ENCODE measurements around the gene FOLR2.
"Not testable (repeated sequence)": the region's sequence is repeated elsewhere in the genome, so short reads cannot be mapped to it uniquely, and the experiment has no call there.

FOLR2 gene

DNA sequence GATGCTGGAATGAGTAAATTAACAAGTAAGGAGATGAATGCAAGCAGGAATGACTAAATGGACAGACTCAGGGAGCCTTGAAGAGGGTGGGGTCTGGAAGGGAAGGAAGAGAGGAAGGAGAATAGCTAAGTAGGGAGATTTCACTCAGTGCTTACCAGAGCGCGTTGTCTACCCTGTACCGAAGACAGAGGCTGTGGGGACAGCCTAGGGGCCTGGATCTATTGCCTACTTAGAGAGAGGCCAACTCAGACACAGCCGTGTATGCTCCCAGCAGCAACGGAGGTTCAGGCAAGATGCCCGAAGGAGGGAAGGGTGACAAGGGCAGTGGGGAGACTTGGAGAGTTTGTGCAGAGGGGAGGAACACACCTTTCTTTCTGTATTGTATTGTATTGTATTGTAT, at the start of gene FOLR2:
Gene FOLR2 (plus strand): TSS at position 157 of the 400 bp plus-strand sequence. CDS start 1,791 bp downstream, outside the sequence.
- no peak for DNase-seq

GRCh38 chr11:72169046-72169555, 47.5 kb upstream of the FOLR2 start:
- not testable (repeated sequence) for DNase-seq

DNA sequence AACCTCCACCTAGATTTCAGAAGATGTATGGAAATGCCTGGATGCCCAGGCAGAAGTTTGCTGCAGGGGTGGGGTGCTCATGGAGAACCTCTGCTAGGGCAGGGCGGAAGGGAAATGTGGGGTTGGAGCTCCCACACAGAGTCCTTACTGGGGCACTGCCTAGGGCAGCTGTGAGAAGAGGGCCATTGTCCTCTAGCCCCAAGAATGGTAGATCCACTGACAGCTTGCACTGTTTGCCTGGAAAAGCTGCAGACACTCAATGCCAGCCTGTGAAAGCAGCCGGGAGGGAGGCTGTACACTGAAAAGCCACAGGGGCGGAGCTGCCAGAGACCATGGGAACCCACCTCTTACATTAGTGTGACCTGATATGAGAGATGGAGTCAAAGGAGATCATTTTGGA, 46.8 kb upstream of the FOLR2 start:
- DNase-seq, result not testable (repeated sequence)

DNA sequence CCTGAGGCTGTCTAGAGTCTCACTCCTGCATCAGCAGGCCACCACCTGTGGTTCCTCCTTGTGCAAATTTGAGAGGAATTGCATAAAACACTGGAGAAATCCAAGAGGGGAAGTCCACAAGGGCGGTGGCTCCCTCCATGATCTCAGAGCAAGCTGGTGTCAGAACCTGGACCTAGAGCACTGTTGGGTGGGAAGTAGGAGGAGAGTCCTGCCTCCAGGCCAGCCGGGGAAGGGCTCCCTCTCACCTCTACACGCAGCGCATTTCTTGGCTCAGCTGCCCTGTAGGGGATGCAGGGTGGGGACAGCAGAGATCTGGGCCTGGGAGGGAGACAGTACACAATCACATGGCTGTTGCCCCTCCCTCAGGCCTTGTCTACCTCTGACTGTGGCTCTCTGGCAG, 44.6 kb upstream of the FOLR2 start:
- not testable (repeated sequence) for DNase-seq

- no peak for DNase-seq
Measured at GRCh38 chr11:72173291-72173690, 43.3 kb upstream of the FOLR2 start.

GRCh38 chr11:72174302-72175070, 42.1 kb upstream of the FOLR2 start:
- no peak for DNase-seq

DNA sequence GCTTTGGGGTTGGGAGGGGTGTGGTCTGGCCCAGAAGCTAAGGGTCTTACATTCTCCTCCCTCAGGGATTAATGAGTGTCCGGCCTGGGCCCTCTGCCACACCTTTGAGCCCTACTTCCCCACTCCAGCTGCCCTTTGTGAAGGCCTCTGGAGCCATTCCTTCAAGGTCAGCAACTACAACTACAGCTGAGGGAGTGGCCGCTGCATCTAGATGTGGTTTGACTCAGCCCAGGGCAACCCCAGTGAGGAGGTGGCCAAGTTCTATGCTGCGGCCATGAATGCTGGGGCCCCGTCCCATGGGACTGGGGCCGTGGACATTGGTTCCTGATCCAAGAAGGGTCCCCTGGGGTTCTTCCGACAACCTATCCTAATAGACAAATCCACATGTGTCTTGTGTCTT, 38.9 kb upstream of the FOLR2 start:
- DNase-seq, result no peak

GRCh38 chr11:72179049-72179803, 37.4 kb upstream of the FOLR2 start:
- DNase-seq, result no peak

DNA sequence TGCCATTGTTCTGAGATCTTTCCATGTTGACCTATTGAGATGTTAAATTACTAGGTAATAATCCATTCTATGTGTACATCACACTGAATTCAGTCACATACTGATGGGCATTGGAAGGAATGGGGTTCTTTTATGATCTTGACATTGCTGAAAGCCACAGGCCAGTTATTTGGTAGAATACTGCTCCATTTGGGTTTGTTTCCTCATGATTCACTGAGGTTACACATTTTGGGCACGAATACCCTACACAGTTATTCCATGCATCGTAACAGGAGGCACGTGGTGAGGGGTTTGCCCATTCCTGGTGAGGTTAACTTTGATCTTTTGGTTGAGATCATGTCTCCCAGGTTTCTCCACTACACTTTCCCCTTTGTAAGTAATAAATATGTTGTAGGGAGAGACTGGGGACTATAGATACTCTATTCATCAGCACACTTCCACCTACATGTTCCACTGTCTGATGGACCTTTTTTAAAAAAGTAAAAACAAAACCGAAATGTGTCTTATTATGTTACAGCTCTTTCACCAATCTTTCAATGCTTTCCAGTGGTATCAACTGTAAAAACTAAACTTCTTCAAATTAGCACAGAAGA, 36.7 kb upstream of the FOLR2 start:
- no peak for DNase-seq

DNA sequence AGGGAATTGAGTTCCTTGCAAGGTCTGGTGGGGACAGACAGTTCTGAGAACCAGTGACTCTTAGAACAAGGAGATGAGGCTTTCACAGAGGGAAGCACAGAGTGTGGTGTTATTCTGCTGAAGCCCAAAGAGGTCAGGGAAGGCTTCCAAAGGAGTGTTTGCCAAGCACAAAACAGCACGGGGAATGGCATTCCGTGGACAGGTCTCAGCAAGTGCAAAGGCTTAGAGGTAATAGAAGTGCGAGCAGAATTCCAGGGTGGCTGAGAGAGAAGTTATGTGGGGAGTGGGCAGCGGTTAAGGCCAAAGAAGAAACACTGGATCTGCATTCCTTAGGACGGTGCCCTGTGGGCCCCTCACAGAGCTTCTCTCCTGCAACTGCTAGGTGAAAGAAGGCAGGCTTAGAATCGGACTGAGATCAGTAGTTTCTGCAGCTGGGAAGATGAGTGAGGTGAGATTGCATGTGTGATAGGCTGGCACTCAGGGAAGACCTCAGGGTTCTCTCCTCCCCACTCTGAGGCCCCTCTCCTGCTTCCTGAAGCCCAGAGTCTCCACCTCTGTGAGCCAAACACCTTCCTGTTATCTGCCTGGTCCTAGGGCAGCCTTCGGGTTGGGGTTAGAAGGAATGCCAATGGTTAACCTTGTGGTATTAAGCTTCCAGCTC, 35.6 kb upstream of the FOLR2 start:
- DNase-seq, result not testable (repeated sequence)

- DNase-seq, result not testable (repeated sequence)
Measured at GRCh38 chr11:72181553-72181958, 35.0 kb upstream of the FOLR2 start.

- DNase-seq, result no peak
Measured at GRCh38 chr11:72188267-72188666, 28.3 kb upstream of the FOLR2 start.

DNA sequence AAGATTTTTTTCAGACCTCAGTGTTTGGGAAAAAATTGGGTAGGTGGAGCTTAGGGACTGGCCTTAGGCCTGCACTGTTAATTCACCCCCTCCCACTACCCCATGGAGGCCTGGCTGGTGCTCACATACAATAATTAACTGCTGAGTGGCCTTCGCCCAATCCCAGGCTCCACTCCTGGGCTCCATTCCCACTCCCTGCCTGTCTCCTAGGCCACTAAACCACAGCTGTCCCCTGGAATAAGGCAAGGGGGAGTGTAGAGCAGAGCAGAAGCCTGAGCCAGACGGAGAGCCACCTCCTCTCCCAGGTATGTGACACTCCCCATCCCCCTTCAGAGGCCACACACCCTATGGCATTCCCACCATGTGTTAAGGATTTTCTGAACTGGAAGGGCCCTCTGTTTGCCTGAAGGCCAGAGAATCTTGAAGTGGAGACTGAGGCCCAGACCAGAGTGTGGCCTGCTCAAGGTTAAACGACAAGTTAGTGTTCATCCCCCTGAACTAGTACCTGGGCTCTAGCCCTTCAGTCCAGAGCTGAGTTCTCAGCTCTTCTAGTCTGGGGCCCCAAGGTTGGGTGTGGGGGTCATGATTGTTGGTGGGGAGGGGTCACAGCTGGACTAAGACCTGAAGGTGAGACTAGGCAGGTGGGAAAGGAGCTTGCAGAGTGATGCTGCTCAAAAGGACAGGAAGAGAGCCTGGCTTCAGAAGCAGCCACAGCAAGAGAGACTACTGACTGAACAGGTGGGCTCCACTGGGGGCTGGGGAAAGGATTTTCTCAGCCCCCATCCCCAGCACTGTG, 26.9 kb upstream of the FOLR2 start:
- DNase-seq, result no peak

DNA sequence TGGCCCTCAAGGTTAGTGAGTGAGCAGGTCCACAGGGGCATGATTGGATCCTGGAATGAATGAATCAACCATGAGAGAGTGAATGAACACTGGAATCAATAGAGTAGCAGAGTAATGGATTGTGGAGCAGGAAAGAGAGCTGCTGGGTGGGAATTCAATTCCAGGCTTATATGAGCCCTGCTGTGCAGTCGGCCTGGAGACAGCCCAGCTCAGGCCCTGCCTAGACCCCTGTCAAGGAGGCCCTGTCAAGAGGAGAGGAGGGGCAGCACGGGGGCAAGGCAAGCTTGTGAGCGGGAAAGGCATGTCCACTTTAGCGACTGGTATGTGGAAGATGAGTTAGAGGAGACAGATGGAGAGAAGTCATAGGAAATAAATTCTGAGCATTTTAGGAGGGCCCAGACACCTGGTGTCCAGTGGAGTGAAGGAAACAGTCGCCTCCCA, 25.9 kb upstream of the FOLR2 start:
- DNase-seq, result no peak

DNA sequence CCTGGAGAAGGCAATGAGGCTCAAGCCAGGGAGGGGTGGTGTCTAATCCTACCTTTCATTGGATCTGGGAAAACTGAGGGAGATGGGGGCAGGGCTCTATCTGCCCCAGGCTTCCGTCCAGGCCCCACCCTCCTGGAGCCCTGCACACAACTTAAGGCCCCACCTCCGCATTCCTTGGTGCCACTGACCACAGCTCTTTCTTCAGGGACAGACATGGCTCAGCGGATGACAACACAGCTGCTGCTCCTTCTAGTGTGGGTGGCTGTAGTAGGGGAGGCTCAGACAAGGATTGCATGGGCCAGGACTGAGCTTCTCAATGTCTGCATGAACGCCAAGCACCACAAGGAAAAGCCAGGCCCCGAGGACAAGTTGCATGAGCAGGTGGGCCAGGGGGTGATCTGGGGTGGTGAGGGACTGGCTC, 24.6 kb upstream of the FOLR2 start, which contains the start of gene FOLR1:
Gene FOLR1 (plus strand): TSS at position 180 of the 421 bp plus-strand sequence. CDS start 34 bp downstream, at position 214.
- no peak for DNase-seq

DNA sequence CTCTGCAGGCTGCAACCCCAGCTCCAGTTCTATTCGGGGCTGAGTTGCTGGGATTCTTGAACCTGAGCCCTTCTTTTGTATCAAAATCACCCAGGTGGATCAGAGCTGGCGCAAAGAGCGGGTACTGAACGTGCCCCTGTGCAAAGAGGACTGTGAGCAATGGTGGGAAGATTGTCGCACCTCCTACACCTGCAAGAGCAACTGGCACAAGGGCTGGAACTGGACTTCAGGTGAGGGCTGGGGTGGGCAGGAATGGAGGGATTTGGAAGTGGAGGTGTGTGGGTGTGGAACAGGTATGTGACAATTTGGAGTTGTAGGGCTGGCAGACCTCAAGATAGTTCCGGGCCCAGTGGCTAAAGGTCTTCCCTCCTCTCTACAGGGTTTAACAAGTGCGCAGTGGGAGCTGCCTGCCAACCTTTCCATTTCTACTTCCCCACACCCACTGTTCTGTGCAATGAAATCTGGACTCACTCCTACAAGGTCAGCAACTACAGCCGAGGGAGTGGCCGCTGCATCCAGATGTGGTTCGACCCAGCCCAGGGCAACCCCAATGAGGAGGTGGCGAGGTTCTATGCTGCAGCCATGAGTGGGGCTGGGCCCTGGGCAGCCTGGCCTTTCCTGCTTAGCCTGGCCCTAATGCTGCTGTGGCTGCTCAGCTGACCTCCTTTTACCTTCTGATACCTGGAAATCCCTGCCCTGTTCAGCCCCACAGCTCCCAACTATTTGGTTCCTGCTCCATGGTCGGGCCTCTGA, 20.9 kb upstream of the FOLR2 start:
- DNase-seq, result no peak

- DNase-seq, result not testable (repeated sequence)
Measured at GRCh38 chr11:72201445-72201844, 15.1 kb upstream of the FOLR2 start.

DNA sequence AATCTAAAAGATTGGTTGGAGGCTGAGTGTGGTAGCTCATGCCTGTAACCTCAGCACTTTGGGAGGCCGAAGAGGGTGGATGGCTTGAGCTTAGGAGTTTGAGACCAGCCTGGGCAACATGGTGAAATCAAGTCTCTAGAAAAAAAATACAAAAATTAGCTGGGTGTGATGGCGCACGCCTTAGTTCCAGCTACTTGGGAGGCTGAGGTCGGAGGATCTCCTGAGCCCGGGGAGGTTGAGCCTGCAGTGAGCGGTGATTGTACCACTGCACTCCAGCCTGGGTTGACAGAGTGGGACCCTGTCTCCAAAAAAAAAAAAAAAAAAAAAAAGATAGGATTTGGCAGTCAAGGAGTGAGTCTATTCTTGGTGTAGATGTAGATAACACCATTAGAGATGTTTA, 14.0 kb upstream of the FOLR2 start:
- DNase-seq, result no peak

GRCh38 chr11:72203163-72203562, 13.4 kb upstream of the FOLR2 start:
- no peak for DNase-seq

GRCh38 chr11:72204886-72205285, 11.7 kb upstream of the FOLR2 start:
- no peak for DNase-seq

DNA sequence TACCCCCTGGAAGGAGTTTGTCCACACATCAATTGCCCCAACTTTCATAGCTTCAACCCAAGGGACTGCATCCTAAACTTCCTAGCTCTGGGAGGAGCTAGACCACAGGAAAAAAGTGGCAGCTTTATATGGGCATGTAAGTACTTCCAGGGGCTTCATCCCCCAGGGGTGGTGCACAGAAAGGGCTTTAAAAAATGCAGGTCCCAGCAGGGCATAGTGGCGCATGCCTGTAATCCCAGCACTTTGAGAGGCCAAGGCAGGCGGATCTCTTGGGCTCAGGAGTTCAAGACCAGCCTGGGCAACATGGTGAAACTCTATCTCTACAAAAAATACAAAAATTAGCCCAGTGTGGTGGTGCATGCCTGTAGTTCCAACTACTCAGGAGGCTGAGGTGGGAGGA, 9.8 kb upstream of the FOLR2 start:
- not testable (repeated sequence) for DNase-seq
